Measurements from ENCODE around the gene COG5. TPM values are rescaled to one million over a fixed set of nuclear protein-coding genes. Genes with fewer than 3 reads are reported as not detected.

The COG5 gene
- total and polyA plus RNA-seq, 2 donors from 2014 or later: 8.6 to 45.7 TPM

- no peak overlapping the region for H3K4me3 ChIP-seq (ENCODE audit: low read length in 3 of 3)
- H3K36me3 ChIP-seq (ENCODE audit: control insufficient read depth in 2 of 3, insufficient read depth in 3 of 3, low read length in 3 of 3): peaks cover 0 to 26% (median 6%) of the 10 kb centered on the region in 3 donors
- TF ChIP-seq, protein P1, sequence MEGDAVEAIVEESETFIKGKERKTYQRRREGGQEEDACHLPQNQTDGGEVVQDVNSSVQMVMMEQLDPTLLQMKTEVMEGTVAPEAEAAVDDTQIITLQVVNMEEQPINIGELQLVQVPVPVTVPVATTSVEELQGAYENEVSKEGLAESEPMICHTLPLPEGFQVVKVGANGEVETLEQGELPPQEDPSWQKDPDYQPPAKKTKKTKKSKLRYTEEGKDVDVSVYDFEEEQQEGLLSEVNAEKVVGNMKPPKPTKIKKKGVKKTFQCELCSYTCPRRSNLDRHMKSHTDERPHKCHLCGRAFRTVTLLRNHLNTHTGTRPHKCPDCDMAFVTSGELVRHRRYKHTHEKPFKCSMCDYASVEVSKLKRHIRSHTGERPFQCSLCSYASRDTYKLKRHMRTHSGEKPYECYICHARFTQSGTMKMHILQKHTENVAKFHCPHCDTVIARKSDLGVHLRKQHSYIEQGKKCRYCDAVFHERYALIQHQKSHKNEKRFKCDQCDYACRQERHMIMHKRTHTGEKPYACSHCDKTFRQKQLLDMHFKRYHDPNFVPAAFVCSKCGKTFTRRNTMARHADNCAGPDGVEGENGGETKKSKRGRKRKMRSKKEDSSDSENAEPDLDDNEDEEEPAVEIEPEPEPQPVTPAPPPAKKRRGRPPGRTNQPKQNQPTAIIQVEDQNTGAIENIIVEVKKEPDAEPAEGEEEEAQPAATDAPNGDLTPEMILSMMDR (IDR thresholded peaks at IDR 0.05; ENCODE audit: borderline replicate concordance, extremely low read depth, insufficient read depth): no peak
- no peak overlapping the region for H3K9ac ChIP-seq (ENCODE audit: low read length in 3 of 3)
- H3K4me1 ChIP-seq (ENCODE audit: control insufficient read depth in 2 of 3, insufficient read depth in 2 of 3, low read depth in 1 of 3, low read length in 3 of 3): peaks cover 0 to 3% (median 2%) of the 10 kb centered on the region in 3 donors
- FAIRE-seq: no peak
- no peaks in the 10 kb centered on the region for H3K27me3 ChIP-seq (ENCODE audit: control insufficient read depth, insufficient read depth, low read length)
- no peaks in the 10 kb centered on the region for H3K9me3 ChIP-seq (ENCODE audit: control insufficient read depth in 2 of 3, insufficient read depth in 1 of 3, low read length in 3 of 3)
- DNase-seq: no peak
- no peak overlapping the region for H3K27ac ChIP-seq (ENCODE audit: low read depth in 2 of 2, low read length in 2 of 2)
- intact Hi-C loops (cut with DNase I): no loop called here
These were observed 384.2 kb downstream of the COG5 start for GRCh38 chr7:107179326-107180164.

- Histone ChIP-seq H3K4me3 (ENCODE audit: low read length in 3 of 3) (no peak overlapping the region), H3K4me1 (ENCODE audit: control insufficient read depth in 2 of 3, insufficient read depth in 2 of 3, low read depth in 1 of 3, low read length in 3 of 3) (peaks cover 0 to 15% (median 0%) of the 10 kb centered on the region in 3 donors), H3K27me3 (ENCODE audit: control insufficient read depth, insufficient read depth, low read length) (no peaks in the 10 kb centered on the region), H3K9ac (ENCODE audit: low read length in 3 of 3) (no peak overlapping the region), H3K27ac (ENCODE audit: low read depth in 2 of 2, low read length in 2 of 2) (no peak overlapping the region), H3K9me3 (ENCODE audit: control insufficient read depth in 2 of 3, insufficient read depth in 1 of 3, low read length in 3 of 3) (no peaks in the 10 kb centered on the region), H3K36me3 (ENCODE audit: control insufficient read depth in 2 of 3, insufficient read depth in 3 of 3, low read length in 3 of 3) (no peaks in the 10 kb centered on the region)
- FAIRE-seq (no peak), DNase-seq (no peak)
- intact Hi-C loops (cut with DNase I): no loop called here
- TF ChIP-seq, protein P1 (IDR thresholded peaks at IDR 0.05; ENCODE audit: borderline replicate concordance, extremely low read depth, insufficient read depth): no peak
These were observed 389.9 kb downstream of the COG5 start for GRCh38 chr7:107173691-107174406.

- no peak for FAIRE-seq
- no peaks in the 10 kb centered on the region for H3K36me3 ChIP-seq (ENCODE audit: control insufficient read depth in 2 of 3, insufficient read depth in 3 of 3, low read length in 3 of 3)
- no peak for DNase-seq
- intact Hi-C loops (cut with DNase I): no loop called here
- TF ChIP-seq, protein P1 (IDR thresholded peaks at IDR 0.05; ENCODE audit: borderline replicate concordance, extremely low read depth, insufficient read depth): no peak
- H3K9ac ChIP-seq (ENCODE audit: low read length in 3 of 3): no peak overlapping the region
- no peaks in the 10 kb centered on the region for H3K27me3 ChIP-seq (ENCODE audit: control insufficient read depth, insufficient read depth, low read length)
- no peak overlapping the region for H3K4me3 ChIP-seq (ENCODE audit: low read length in 3 of 3)
- H3K4me1 ChIP-seq (ENCODE audit: control insufficient read depth in 2 of 3, insufficient read depth in 2 of 3, low read depth in 1 of 3, low read length in 3 of 3): peaks cover 0 to 15% (median 0%) of the 10 kb centered on the region in 3 donors
- H3K9me3 ChIP-seq (ENCODE audit: control insufficient read depth in 2 of 3, insufficient read depth in 1 of 3, low read length in 3 of 3): no peaks in the 10 kb centered on the region
- no peak overlapping the region for H3K27ac ChIP-seq (ENCODE audit: low read depth in 2 of 2, low read length in 2 of 2)
These were observed 390.5 kb downstream of the COG5 start for GRCh38 chr7:107173191-107173590.

Data from kidney (tissue), 14 donors.